Measurements from ENCODE around the gene TOR1A. TPM values are rescaled to one million over a fixed set of nuclear protein-coding genes. Genes with fewer than 3 reads are reported as not detected.
"Not testable (repeated sequence)": the region's sequence is repeated elsewhere in the genome, so short reads cannot be mapped to it uniquely, and the experiment has no call there.

The TOR1A gene
- total RNA-seq, 1 donor from 2014 or later: 12.9 TPM

DNA sequence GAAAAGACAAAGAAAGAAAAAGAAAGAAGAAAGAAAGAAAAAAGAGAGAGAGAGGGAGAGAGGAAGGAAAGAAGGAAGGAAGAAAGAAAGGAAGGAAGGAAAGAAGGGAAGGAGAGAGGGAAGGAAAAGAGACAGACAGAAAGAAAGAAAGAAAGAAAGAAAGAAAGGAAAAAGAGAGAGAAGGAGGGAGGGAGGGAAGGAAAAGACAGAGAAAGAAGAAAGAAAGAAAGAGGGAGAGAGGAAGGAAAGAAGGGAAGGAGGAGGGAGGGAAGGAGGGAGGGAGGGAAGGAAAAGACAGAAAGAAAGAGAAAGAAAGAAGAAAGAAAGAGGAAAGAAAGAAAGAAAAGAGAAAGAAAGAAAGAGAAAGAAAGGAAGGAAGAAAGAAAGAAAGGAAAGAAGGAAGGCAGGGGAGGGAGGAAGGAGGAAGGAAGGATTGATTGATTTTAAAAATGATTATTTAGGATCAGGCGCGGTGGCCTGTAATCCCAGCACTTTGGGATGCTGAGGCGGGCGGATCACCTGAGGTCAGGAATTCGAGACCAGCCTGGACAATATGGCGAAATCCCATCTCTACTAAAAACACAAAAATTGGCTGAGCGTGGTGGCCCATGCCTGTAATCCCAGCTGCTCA, 44.3 kb downstream of the TOR1A start:
- Histone ChIP-seq H3K27ac (replicated peaks) (no peak overlapping the region), H3K4me1 (peaks cover 16% of the 10 kb centered on the region), H3K36me3 (no peaks in the 10 kb centered on the region), H3K4me3 (no peak overlapping the region), H3K27me3 (ENCODE audit: low read depth) (peaks cover 3% of the 10 kb centered on the region), H3K9me3 (replicated peaks) (no peaks in the 10 kb centered on the region)
- no peak for DNase-seq
- TF ChIP-seq, protein P1, sequence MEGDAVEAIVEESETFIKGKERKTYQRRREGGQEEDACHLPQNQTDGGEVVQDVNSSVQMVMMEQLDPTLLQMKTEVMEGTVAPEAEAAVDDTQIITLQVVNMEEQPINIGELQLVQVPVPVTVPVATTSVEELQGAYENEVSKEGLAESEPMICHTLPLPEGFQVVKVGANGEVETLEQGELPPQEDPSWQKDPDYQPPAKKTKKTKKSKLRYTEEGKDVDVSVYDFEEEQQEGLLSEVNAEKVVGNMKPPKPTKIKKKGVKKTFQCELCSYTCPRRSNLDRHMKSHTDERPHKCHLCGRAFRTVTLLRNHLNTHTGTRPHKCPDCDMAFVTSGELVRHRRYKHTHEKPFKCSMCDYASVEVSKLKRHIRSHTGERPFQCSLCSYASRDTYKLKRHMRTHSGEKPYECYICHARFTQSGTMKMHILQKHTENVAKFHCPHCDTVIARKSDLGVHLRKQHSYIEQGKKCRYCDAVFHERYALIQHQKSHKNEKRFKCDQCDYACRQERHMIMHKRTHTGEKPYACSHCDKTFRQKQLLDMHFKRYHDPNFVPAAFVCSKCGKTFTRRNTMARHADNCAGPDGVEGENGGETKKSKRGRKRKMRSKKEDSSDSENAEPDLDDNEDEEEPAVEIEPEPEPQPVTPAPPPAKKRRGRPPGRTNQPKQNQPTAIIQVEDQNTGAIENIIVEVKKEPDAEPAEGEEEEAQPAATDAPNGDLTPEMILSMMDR (IDR thresholded peaks at IDR 0.05; ENCODE audit: borderline replicate concordance): no peak
- intact Hi-C loops (cut with micrococcal nuclease): loop anchor here (5.0 to 10.0 kb wide), 3 partner anchors 42 to 645 kb away; partner anchors contain the start of gene ASB6

DNA sequence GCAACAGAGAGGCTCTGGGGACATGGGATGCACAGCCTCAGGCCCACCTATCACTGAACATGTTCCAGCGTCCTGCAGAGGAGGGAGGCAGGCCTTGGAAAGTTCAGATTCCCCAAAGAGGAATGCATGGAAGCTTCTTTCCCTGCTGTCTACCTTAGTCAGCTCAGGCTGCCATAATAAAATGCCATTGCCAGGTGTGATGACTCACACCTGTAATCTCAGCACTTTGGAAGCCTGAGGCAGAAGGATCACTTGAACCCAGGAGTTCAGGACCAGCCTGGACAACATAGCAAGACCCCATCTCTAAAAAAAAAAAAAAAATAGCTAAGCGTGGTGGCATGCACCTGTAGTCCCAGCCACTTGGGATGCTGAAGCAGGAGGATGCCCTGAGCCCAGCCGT, 45.5 kb downstream of the TOR1A start:
- intact Hi-C loops (cut with micrococcal nuclease): no loop called here
- H3K27me3 ChIP-seq (ENCODE audit: low read depth): peaks cover 5% of the 10 kb centered on the region
- H3K4me1 ChIP-seq: peaks cover 16% of the 10 kb centered on the region
- H3K4me3 ChIP-seq: no peak overlapping the region
- no peak for DNase-seq
- no peaks in the 10 kb centered on the region for H3K9me3 ChIP-seq (replicated peaks)
- H3K27ac ChIP-seq (replicated peaks): no peak overlapping the region
- TF ChIP-seq, protein P1 (IDR thresholded peaks at IDR 0.05; ENCODE audit: borderline replicate concordance): no peak
- no peaks in the 10 kb centered on the region for H3K36me3 ChIP-seq

DNA sequence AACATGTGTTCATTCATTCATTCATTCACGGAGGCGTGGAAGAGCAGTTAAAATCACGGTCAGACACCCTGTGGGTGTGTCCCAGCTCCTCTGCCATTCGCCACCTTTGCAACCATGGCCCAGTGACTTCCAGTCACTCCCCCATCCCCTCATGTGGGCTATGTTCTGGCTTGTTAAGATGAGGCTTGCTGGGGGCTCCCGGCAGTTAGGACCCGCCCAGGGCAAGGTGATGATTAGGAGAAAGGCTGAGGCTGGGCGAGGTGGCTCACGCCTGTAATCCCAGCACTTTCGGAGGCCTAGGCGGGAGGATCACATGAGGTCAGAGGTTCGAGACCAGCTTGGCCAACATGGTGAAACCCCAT, 46.2 kb downstream of the TOR1A start:
- H3K4me3 ChIP-seq: peak overlapping the region; percentile 28
- no peaks in the 10 kb centered on the region for H3K9me3 ChIP-seq (replicated peaks)
- no peaks in the 10 kb centered on the region for H3K36me3 ChIP-seq
- TF ChIP-seq, protein P1 (IDR thresholded peaks at IDR 0.05; ENCODE audit: borderline replicate concordance): no peak
- no peak for DNase-seq
- H3K27ac ChIP-seq (replicated peaks): peak overlapping the region; percentile 77
- intact Hi-C loops (cut with micrococcal nuclease): no loop called here
- peaks cover 5% of the 10 kb centered on the region for H3K27me3 ChIP-seq (ENCODE audit: low read depth)
- H3K4me1 ChIP-seq: peaks cover 16% of the 10 kb centered on the region

DNA sequence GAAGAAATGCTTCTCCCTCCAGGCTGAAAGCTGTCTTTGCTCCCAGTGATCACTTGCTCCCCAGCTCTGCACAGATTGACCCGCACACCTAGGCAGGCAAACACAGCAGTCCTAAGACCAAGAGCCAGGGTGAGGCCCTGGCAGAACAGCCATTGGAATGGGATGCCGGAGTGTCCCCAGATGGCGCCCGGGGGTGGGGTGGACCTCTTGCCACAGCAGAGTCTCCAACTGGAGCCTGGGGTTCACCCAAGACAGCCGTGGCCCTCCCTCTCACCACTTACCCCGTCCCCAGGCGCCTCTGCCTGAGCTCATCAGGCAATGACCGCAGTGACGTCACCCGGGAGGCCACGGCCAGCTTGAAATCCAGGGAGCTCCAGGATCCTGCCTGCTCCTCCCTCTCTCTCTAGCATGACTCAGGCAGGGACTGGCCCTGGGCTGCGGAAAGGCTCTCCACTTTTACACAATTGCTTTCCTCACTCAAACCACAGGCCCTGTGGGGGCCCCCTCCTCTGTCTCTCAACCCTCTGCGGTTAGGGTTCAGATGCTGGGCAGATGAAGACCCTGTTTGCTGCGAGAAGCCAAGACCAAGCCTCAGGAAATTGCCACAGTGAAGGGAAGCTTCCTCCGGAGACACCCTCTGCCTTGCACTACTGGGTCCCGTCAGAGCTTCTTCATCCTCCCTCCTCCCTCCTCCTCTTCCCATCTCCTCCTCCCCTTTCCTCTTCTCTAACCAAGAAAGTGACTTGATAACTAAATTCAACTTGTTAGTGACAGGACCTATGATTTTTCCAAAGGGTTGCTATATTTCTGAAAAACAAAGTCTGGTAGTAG, 46.8 kb downstream of the TOR1A start:
- TF ChIP-seq, protein P1 (IDR thresholded peaks at IDR 0.05; ENCODE audit: borderline replicate concordance): no peak
- intact Hi-C loops (cut with micrococcal nuclease): no loop called here
- Histone ChIP-seq H3K4me3 (peak overlapping the region; percentile 28), H3K4me1 (peaks cover 16% of the 10 kb centered on the region), H3K27ac (replicated peaks) (peak overlapping the region; percentile 77), H3K36me3 (no peaks in the 10 kb centered on the region), H3K9me3 (replicated peaks) (no peaks in the 10 kb centered on the region), H3K27me3 (ENCODE audit: low read depth) (peaks cover 5% of the 10 kb centered on the region)
- peak; percentile 94 for DNase-seq

DNA sequence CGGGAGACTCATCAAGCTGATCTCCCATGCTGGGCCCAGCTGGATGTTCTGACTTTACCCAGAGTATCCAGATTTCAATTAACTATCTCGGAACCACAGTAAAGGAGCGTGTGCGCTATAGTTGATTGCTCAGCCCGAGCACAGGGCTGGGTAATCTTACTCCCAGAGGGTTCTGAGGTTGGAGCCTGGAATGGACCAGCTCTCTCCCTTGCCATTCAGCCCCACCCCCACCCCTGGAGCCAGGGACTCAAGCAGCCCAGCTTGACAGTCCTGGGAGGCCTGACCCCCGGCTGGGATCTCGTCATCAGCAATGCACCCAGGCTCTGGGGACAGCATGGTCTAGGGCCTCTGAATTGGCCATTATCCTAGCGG, 47.4 kb downstream of the TOR1A start:
- Histone ChIP-seq H3K9me3 (replicated peaks) (no peaks in the 10 kb centered on the region), H3K27me3 (ENCODE audit: low read depth) (peaks cover 5% of the 10 kb centered on the region), H3K27ac (replicated peaks) (peak overlapping the region; percentile 77), H3K4me1 (peaks cover 16% of the 10 kb centered on the region), H3K4me3 (peak overlapping the region; percentile 28), H3K36me3 (no peaks in the 10 kb centered on the region)
- peak; percentile 26 for DNase-seq
- TF ChIP-seq, protein P1 (IDR thresholded peaks at IDR 0.05; ENCODE audit: borderline replicate concordance): no peak
- intact Hi-C loops (cut with micrococcal nuclease): no loop called here

DNA sequence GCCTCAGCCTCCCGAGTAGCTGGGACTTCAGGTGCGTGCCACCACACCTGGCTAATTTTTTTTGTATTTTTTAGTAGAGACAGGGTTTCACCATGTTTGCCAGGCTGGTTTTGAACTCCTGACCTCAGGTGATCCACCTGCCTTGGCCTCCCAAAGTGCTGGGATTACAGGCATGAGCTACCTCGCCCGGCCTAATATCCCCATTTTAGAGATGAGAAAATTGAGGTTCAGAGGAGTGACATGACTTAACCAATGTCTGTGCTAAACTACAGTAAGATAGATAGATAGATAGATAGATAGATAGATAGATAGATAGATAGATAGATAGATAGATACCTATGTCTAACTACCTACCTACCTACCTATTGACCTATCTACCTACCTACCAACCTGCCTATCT, 47.8 kb downstream of the TOR1A start:
- Histone ChIP-seq H3K4me1 (peaks cover 16% of the 10 kb centered on the region), H3K27ac (replicated peaks) (peak overlapping the region; percentile 77)
- intact Hi-C loops (cut with micrococcal nuclease); H3K36me3 ChIP-seq; H3K4me3 ChIP-seq; H3K9me3 ChIP-seq (replicated peaks); H3K27me3 ChIP-seq (ENCODE audit: low read depth); DNase-seq: not testable (repeated sequence)
